Tongue (tissue), 2 donors: ENCODE data around the gene METTL27. TPM values are rescaled to one million over a fixed set of nuclear protein-coding genes. Genes with fewer than 3 reads are reported as not detected.
A peak's percentile ranks its signal among the peaks of the same experiment; 100 is the strongest.
"Not testable (repeated sequence)": the region's sequence is repeated elsewhere in the genome, so short reads cannot be mapped to it uniquely, and the experiment has no call there.

Experiments
- DNase-seq: peaks from one replicate; pipeline ENCODE4 v3.0.0-alpha.2; 2015
- total RNA-seq: library from RNA; depleted of rRNA; stranded (reverse); fragments of >200 nt; gene quantifications from one replicate; pipeline ENCODE4 v1.2.3, GENCODE V29; 2014

The METTL27 gene
- total RNA-seq, 1 donor from 2014 or later: 3.6 TPM

DNA sequence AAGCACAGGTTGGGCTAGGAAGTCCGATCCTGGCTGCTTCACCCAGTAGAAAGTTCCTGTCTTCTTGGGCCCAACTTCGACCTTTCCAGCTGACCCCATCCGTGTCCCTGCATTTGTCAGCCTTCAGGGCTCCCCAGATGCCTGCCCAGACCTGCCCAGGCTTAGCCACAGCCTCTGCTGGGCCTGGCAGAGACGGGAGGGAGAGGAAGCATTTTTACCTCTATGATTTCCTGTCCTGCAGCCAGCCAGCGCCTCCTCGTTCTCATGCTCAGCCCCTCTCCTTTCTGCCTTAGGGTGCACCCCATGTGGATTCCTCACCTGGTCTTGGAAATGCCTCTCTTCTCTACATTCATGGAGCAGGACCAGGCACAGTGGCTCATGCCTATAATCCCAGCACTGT, 3.7 kb downstream of the METTL27 start:
- no peak for DNase-seq

DNA sequence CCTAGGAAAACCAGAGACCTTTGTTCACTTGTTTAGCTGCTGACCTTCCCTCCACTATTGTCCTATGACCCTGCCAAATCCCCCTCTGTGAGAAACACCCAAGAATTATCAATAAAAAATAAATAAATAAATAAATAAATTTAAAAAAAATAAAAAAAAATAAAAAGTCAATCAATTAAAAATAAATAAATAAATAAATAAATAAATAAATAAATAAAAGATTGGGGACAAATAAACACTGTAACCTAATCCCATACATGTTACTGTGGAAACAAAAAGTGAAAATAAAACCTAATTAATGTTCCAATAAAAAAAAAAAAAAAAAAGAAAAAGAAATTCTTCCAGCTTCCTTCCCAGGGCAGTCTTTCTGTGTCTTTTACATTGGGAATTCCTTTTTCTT, 5.1 kb downstream of the METTL27 start:
- DNase-seq: not testable (repeated sequence)

DNA sequence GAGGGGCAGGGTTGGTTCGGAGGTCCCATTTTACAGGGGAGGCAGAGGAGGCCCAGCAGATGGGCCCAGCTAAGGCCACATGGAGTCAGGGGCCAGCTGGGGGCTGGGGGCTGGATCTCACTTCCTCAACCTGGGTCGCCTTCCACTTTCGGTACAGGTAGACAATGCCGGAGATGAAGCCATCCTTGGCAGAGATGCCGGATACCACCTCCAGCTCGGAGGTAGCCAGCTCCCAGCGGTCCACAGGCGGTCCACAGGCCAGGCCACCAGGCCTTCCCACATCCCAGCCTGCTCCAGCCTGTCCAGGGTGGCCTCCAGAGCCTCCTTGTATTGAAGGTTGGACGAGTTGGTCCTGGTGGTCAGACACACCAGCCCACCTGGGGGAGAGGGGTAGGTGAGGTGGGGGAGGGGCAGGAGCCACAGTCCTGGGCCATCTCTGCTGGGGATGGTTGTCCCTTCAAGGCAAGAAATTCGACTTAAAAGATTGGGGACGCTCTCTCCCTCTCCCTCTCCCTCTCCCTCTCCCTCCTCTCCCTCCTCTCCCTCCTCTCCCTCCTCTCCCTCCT, 7.6 kb downstream of the METTL27 start:
- DNase-seq: no peak

DNA sequence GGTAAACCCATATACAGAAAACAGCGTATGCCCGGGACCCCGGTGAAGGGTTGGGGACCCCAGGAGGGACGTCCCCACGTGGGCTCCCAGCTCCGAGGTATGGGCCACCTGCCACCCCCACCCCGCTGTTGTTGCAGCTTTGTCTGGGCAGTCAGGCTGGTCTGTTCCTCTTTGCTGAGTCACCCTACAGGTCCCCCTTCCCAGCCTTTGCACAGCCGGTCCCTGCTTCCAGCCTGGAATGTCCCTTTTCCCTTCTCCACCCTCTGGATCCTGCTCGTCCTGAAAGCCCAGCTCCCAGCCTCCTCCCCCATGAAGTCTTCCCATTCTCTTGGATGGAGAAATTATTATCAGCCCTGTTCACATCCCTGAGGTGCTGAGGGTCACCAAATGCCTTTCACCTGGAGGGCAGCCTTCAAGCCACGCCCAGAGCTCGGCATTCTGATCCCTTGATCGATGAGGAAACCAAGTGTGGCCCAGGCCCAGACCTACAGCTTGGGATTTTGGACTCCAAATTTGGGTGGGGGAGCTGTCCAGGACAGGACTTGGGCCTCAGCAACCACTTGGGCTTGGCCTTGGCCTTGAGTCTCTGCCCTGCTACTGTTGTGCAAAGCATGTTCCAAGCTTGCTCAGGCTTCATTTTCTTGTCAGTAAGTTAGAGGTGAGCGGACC, 8.9 kb downstream of the METTL27 start:
- no peak for DNase-seq

DNA sequence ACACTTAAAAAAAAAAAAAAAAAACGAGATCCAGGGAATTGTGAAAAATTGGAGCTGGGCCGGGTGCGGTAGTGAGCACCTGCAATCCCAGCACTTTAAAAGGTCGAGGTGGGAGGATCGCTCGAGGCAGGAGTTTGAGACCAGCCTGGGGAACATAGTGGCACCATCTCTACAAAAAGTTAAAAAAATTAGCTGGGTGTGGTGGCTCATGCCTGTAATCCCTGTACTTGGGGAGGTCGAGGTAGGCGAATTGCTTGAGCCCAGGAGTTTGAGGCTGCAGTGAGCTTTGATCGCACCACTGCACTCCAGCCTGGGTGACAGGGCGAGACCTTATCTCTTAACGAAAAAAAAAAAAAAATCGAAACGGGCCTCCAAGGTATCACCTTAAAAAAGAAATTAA, 9.5 kb downstream of the METTL27 start:
- no peak for DNase-seq

DNA sequence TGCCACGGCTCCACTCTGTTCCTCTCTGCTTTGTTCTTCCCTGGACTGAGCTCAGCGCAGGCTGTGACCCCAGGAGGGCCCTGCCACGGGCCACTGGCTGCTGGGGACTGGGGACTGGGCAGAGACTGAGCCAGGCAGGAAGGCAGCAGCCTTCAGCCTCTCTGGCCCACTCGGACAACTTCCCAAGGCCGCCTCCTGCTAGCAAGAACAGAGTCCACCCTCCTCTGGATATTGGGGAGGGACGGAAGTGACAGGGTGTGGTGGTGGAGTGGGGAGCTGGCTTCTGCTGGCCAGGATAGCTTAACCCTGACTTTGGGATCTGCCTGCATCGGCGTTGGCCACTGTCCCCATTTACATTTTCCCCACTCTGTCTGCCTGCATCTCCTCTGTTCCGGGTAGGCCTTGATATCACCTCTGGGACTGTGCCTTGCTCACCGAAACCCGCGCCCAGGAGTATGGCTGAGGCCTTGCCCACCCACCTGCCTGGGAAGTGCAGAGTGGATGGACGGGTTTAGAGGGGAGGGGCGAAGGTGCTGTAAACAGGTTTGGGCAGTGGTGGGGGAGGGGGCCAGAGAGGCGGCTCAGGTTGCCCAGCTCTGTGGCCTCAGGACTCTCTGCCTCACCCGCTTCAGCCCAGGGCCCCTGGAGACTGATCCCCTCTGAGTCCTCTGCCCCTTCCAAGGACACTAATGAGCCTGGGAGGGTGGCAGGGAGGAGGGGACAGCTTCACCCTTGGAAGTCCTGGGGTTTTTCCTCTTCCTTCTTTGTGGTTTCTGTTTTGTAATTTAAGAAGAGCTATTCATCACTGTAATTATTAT, 10.3 kb downstream of the METTL27 start:
- peak; percentile 57 for DNase-seq

DNA sequence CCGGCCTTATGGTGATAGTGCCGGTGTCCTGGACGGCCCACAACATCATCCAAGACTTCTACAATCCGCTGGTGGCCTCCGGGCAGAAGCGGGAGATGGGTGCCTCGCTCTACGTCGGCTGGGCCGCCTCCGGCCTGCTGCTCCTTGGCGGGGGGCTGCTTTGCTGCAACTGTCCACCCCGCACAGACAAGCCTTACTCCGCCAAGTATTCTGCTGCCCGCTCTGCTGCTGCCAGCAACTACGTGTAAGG, 10.8 kb downstream of the METTL27 start:
- no peak for DNase-seq

DNA sequence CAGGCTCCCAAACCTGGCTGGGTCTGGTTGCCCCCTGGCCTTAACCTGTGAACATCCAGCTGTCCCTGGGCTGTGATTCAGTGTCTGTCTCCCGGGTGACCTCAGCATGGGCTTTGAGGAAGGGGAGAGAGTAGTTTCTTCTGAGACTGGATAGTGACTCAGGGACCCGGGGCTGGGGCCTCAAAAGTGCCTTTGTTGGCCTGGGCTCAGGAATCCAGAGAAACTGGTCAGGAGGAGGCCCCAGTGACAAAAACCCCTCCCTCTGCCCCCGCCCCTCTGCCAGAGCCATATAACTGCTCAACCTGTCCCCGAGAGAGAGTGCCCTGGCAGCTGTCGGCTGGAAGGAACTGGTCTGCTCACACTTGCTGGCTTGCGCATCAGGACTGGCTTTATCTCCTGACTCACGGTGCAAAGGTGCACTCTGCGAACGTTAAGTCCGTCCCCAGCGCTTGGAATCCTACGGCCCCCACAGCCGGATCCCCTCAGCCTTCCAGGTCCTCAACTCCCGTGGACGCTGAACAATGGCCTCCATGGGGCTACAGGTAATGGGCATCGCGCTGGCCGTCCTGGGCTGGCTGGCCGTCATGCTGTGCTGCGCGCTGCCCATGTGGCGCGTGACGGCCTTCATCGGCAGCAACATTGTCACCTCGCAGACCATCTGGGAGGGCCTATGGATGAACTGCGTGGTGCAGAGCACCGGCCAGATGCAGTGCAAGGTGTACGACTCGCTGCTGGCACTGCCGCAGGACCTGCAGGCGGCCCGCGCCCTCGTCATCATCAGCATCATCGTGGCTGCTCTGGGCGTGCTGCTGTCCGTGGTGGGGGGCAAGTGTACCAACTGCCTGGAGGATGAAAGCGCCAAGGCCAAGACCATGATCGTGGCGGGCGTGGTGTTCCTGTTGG, 11.4 kb downstream of the METTL27 start, which contains the start of gene CLDN4:
TSS of gene CLDN4 (plus strand) at position 316 of the 903 bp plus-strand sequence. CDS start at position 522, 206 bp downstream.
- DNase-seq: peak; percentile 69

DNA sequence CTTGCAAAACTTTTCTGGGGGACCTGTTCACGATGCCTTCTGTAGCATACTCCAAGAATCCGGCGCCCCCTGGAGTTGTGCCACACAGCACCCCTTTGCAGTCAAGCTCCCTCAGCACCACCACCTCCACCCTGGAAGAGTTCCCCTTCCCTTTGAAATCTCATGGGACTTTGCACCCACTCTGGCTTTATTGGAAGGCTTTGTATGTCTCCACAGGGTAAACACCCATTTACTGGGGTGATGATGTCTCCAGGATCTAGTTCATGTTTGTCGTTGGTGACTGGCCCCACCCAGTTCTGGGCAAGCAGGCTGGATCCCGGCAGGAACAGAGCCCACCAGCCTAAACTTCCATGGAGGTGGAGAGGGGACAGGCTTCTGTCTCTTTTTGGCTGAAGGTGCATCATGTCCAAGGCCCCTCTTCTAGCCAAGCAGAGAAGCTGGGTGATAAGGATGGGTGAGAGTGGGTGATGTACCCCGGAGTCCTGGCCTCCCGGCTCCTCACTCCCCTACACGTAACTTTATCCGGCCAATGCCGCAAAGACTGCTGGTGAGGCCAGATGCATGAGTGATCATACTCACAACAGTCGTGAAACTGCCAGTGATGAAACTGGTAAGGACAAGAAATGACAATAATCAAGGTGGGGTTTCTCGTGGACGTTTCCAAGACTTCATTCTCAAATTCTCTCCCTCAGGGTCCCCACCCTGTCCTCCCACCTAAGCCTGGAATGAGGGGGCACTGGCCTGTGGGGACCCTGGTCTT, 12.2 kb downstream of the METTL27 start:
- no peak for DNase-seq

DNA sequence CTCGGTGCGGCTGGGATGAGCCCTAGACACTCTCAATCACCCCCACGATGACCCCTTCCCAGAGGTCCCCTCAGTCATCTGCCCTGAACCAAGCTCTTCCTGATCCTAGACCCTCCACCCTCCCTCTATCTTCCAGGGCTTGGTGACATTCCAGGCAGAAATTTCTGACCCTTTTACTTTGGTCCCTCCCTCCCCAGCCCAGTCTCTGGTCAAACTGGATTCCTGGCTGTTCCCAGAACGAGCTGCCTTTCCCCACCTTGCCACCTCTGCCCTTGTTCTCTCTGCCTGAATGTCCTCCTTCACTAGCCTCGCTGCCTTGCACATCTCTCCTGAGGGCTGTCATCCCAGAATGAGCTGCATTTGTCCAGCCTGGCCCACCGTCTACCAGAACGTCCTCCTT, 12.8 kb downstream of the METTL27 start:
- no peak for DNase-seq

DNA sequence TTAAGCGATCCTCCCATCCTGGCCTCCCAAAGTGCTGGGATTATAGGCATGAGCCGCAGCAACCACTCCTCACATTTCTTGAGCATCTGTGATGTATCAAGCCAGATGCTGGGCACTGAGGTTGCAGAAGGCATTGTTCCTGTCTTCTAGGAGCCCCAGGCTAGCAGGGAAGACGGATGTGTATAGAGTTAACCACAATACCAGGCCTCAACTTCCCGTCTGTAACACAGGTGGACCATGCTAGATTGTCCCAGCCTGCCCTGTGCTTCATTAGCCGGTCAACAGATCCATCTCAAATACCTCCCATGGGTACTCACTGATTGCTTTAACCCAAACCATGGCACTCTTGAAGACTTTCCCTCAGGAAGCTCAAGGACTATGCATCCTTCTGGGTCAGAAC, 13.3 kb downstream of the METTL27 start:
- no peak for DNase-seq

DNA sequence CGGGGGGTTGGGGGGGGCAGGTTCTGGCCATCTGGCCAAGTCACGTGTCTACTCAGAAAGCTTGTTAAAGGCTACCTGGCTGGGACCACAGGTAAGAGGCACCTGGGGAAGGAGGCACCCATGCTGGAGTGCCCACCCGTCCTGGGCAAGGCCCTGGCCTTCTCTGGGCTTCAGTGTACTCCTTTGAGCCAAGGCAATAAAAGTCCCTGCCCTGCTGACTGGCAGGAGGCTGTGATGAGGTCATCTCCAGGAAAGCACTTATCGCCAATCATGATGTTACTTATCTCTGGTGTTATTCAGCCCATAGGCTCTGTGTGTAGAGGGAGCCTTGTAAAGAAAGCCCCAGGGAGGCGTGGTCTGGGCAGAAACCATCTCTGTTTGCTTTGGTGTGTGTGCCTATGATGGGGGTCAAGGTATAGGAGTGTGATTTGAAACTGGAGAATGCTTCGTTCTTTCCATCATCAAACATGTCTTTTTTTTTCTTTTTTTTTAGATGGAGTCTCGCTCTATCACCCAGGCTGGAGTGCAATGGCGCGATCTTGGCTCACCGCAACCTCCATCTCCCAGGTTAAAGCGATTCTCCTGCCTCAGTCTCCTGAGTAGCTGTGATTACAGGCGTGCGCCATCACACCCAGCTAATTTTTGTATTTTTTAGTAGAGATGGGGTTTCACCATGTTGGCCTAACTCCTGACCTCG, 14.1 kb downstream of the METTL27 start:
- peak; percentile 34 for DNase-seq

DNA sequence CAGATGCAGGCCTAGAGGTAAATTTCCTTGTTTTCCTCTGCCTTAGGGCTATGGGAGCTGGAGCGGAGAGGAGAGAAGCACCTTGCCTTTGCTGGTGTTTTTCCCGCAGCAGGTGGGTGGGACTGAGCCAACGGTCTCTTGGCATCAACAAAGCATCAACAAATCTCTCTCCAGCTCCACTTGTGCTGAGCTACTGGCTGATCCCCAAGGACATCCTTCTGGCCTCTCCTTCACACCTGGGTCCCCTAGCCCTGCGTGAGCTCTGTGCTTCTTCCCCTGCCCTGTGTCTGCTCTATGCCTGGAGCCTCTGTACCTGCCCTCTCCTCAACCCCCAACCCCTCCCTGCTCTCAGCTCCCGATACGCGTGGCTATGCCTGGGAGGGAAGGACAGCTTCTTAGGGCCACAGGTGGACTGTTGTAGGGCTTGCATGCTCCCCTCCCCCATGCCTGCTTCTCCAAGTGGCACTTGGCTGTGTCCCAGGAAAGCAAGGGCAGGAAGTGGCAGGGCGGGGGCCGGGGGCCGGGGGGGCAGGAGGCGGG, 14.7 kb downstream of the METTL27 start:
- DNase-seq: peak; percentile 67

DNA sequence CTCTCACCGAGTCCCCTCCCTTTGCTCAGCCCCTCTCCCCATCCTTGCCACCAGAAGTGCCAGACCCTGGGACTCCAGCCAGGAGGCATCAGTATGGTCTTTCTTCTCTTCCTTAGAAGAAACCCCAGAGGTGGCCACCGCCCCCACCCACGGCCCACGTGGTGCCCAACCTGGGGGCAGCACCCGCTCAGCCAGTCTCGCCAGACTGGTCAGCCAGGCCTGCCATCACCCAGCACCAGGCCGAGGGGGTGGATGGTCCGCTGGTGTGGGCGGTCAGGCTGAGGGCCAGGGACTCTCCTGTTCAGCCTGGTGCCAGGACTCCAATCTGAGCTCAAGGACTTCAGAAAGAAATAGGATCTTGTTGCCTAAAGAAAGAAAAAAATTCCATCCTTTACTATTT, 17.3 kb downstream of the METTL27 start:
- DNase-seq: no peak

DNA sequence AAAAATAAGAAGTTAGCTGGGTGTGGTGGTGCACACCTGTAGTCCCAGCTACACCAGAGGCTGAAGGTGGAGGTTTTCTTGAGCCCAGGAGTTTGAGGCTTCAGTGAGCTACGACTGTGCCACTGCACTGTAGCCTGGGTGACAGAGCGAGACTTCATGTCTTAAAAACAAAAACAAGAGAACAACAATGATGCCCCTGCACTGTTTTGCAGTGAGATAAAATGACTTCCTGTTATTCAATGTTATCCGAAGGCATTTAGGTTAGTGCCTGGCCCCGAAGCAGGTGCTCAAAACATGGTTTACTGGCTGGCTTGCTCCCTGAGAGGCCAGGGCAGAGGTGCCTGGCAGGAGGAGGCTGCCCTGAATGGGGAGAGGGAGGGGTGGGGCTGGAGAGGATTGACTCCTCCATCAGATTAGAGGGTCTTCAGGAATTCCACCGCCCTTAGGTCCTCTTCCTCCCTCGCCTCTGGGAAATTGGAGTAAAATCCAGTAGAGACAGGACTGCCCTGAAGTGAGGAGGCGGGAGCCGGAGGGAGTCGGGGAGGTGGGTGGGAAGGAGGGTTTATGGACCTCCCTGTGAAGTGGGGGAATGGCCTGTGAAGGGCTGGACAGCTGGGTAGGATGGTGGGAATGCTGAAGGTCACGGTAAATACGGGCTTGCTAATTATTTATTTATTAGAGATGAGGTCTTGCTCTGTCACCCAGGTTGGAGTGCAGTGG, 18.3 kb downstream of the METTL27 start:
- no peak for DNase-seq

DNA sequence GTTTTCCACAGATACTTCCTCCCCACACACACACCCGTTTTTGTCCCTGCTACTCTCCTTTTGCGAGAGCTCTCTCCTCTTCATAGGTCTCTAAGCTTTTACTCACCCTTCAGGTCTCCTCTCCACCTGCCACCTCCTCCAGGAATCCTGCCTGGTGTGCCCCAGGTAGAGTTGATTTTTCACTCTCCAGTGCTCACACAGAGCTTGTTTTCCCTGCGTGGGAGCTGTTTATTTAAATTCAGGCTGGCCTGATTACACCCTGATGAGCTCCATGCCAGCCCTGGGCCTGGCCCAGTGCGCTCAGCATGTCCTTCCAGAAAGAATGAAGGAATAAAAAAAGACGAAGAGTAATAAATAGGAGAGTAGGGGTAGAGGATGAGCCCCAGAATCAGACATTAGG, 19.1 kb downstream of the METTL27 start:
- no peak for DNase-seq

DNA sequence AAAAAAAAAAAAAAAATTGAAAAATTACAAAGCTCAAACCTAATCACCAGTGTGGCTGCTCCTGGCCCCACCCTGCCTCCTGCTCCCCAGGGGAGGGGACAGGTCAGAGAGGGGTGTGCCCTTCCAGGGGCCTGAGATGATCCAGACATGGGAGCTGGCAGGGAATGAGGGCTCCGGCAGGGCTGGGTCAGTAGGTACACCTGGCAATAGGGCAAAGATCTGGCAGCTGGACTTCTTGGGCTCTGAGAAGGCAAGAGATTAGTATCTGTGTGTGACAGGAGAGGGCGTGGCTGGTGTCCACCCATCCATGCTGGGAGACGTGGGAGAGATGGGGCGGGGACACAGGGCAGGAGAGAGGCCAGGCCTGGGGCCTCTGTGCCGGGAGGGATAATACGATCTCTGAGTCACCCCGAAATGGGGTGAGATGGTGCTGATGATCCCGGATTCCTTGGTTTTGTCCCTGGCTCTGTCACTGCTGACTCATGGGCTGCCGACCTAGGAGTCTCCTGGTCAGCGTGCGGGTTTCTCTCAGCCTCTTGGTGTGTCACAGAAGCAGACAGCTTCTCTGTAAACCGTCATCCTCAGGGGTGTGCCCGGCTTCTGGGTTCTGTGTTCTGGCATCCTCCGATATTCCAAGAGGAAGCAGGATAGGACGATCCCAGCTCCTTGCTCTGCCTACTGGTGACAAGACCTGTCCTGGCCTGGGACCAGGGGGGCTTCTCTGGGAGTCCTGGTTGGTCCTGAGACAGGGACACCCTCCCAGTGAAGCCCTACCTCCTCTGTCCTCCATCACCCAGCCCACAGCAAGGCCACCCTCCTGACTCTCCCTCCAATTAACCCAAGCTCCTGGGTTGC, 19.8 kb downstream of the METTL27 start:
- no peak for DNase-seq

DNA sequence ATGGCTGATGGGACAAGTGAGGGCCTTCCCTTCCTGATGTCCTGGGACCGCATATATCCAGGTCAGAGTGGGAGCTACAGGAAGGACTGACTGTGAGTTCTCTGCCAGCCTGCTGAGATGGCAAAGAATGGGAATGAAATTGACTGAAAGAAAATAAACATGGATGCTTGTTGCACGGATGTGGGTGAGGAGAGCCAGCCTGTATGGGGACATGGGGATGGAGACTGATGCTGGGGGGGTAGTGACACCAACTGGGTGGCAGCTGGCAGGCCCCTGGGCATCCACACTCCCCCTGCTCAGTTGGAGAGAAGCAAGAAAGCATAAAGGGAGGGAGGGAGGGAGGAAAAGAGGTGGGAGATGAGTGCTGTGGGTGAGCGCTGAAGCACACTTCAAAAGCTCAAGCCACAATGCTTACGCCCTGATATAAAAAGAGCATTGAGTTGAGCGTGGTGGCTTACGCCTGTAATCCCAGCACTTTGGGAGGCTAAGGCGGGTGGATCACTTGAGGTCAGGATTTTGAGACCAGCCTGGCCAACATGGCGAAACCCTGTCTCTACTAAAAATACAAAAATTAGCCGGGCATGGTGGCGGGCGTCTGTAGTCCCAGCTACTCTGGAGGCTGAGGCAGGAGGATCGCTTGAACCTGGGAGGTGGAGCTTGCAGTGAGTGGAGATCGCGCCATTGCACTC, 20.6 kb downstream of the METTL27 start:
- not testable (repeated sequence) for DNase-seq

DNA sequence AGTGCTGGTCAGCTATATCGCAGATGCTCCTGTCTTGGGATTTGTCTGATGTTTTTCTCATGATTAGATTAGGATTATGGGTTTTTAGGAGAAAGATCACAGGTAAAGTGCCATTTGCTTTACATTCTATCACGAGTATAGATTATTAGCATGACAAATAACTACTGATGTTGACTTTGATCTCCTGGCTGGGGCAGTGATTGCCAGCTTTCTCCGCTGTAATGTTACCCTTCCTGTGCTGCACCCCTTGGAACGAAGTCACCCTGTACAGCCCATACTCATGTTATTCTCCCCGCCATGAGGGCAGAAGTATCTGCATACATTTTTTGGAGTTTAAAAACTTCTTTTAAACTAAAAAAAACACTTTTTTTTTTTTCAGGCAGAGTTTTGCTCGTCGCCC, 22.3 kb downstream of the METTL27 start:
- DNase-seq: no peak
